GM18907 (cell line): ENCODE data around the gene KRTAP5-5.
"Not testable (repeated sequence)": the region's sequence is repeated elsewhere in the genome, so short reads cannot be mapped to it uniquely, and the experiment has no call there.

Experiments used
- ATAC-seq: cut with Tn5 transposase; IDR thresholded peaks from one replicate; pipeline ENCODE4 v1.9.1; 2021; ENCODE audit warnings: mild to moderate bottlenecking, moderate library complexity; ENCODE audit not compliant: unreplicated experiment

The KRTAP5-5 gene

DNA sequence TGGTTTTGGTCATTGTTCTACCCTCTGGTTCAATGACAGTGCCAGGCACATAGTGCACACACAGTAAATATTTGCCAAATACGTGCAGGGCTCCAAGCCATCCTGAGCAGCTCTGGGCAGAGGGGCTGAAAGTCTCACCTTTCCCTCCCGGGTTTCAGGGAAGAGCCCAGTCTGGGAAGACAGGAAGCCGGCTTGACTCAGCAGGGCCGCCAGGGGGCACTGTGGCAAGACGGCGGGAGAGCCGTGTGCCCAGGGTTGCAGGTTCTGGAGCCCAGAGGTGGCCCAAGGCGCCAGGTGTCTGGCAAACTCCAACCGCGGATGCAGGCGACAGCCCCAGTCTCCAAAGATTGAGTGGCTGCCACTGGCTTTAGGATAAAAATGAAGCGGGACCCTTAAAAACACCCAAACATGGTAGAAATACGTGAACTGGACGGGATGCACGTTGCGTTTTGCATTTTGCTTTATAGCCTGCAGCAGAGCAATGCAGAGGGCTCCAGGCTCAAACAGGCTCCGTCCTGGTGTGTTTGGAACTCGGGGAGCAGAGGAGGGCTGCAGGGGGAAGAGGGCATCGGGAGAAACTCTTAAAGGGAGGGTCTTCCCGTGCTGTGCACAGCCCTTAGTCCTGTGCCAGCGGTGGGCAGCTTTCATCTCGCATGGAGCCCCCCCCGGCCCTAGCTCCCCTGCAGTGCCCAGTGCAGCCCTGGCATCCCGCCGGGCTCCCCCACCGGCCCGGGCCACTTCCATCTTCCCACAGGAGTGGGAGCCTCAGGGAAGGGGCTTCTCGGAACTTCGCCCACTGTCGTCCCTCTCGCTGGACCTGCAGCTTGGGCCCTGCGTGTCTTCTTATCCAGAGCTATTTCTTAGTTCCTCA lies 10.7 kb downstream of the KRTAP5-5 start:
- no peak for ATAC-seq

DNA sequence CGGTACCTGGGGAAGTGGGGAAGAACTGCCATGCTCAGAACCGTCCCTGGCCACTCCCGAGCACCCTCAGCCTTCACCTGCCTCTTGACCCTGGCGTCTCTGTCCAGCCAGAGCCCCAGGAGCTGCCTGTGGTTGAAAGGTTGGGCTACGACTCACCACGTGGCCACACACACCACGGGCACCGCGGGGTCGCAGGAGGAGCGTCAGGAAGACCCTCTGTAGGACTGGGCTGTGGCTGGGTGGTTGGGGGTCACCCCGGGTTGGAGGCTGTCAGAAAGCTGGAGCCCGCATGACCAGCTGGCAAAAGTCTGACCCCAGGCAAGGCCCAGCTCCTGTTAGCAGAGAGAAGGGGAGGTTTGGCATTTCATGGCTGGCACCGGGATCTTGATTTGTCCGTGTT lies 11.5 kb downstream of the KRTAP5-5 start:
- no peak for ATAC-seq

DNA sequence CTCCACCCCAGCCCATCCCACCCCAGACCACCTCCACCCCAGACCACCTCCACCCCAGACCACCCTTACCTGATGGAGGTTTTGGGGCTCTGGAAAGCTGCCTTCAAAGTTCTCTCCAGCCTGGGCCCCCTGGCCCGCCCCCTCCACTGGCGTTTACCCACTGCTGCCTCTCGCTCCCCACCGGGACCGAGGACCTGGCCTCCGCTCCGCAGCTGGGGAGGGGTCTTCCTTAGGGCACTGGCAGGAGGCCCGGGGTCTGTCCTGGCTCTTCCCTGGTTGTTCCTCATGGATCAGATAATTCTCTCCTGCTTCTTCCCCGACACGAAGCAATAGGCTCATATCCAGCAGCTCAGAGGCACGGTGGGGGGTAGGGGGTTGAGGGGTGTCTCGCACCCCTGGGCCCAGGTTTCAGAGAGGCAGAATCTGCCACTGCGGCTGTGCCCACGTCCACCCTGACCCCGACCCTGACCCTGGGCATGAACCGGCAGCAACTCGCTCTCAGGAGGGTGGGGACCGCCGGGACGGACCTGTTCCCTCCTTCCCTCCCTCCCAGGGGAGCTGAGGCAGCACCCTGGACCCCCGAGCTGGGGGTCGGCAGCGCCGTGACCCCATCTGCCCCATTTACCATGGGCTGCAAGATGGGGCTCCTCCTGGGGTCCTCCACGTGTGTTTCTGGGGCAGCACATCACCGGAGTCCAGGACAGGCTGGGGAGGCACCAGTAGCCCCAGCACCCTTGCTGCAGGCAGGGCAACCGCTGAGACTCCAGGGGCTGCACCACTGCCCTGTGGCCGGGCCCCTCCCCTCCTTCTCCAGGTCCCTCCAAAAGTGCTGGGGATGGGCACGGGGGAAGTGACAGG lies 12.9 kb downstream of the KRTAP5-5 start:
- ATAC-seq = no peak

- no peak for ATAC-seq
Observed at GRCh38 chr11:1643146-1643690, 13.6 kb downstream of the KRTAP5-5 start.

DNA sequence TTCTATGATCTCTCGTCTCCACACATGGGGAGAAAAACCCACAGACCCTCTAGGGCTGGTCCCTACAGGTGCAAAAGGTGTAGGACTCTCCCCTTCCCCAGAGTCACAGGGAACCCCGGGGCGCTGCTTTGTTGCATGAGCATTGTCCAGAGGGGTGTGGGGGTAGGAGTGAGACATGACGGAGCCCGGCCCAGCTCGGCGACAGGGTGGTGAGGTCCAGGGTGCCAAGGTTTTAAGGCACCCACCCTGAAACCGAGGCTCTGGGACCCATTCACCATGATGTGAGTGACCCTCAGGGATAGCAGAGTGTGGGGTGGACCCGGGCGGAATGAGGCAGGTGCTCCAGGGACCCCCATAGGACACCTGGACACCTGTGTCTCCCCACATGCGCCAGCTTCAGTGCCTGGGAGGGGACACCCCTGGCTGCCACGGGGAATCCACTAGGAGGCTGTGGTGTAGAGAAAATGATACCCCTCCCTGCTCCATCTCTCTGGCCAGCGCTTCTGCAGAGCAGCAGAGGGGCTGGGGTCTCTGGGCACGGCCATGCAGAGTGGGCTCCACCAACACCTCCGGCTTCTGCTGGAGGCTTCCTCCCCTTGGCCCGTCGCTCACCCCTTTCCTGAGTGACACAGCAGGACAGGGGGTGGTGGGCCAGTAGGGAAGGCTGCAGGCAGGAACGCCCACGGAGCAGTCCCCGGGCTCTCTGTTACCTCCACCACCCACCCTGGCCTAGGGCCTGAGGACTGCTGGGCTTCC lies 15.2 kb downstream of the KRTAP5-5 start:
- no peak for ATAC-seq

- ATAC-seq = no peak
Observed at GRCh38 chr11:1645357-1645821, 15.8 kb downstream of the KRTAP5-5 start.

DNA sequence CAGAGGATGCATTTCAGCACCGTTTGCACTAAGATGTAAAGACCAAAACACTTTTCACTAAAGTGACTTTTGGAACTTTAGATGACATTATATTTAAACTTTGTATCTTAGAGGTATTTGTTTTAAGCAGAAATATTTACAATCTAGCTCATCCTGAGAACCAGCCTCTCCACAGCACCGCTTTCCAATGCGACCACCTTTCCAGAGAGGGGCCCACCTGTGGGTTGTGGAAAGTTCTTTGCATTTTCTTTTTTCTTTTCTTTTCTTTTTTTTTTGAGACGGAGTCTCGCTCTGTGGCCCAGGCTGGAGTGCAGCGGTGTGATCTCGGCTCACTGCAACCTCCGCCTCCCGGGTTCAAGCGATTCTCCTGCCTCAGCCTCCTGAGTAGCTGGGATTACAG lies 17.0 kb downstream of the KRTAP5-5 start:
- ATAC-seq = not testable (repeated sequence)

DNA sequence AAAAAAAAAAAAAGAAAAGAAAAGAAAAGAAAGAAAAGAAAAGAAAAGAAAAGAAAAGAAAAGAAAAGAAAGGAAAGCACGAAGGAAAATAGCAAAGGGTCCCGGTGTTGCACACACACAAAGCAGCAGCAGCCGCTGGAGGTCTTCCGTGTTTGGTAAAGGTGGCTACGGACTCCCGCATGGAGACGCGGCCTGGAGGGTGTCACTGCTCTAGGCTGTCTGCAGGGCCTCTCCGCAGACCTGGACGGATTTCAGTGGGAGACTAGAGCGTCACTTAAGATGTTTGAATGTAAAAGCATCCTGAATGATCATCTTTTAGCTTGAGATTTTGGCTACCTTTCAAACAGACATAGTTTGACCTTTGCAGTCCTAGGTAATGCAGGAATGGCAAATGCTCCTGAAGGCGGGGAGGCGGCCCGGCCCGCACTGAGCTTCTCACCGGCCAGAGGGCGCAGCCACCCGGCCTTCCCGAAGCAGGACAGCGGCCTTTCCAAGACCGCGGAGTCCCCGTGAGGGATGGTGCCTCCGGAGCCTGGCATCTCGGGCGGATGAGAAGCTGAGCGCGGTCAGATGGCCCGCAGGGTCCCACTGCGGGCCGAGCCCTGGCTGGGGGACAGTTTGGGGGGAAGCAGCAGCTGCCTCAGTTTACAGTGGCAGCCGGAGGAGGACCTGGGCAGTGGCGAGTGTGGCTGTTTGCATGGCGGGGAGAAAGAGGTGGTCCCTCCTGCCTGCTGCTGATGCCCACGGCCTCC lies 18.5 kb downstream of the KRTAP5-5 start:
- ATAC-seq = no peak

GRCh38 chr11:1648653-1649420 lies 19.3 kb downstream of the KRTAP5-5 start:
- ATAC-seq = no peak

- ATAC-seq = no peak
Observed at GRCh38 chr11:1650034-1650917, 20.7 kb downstream of the KRTAP5-5 start.

DNA sequence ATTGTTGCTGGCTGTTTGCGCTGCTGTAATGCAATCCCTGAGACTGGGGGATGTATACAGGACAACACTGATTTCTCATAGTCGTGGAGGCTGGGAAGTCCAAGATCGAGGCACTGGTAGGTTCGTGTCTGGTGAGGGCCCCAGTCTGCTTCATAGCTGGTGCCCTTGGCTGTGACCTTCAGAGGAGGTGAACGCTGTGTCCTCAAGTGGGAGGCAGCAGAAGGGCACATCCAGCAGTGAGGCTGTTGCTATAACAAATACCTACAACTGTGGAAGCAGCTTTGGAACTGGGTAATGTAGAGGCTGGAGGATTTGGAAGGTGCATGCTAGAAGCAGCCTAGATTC lies 21.3 kb downstream of the KRTAP5-5 start:
- no peak for ATAC-seq

DNA sequence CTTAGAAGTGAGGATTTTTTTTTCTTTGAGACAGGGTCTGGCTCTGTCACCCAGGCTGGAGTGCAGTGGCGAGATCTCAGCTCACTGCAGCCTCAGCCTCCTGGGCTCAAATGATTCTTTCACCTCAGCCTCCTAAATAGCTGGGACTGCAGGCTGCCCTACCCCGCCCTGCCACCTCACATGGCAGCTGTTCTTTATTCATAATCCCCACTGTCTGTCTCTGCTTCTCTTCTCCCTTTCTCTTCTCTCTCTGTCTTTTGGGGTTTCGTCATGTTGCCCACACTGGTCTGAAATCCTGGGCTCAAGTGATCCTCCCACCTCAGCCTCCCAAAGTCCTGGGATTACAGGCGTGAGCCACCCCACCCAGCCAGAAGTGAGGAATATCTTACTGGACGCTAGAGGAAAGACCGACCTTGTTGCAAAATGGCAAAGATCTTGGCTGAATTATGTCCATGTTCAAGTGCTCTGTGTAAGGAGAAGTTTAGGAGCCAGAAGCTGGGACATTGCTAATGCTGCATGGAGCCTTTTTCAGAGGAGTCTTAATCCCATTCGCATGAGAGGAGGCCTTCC lies 21.9 kb downstream of the KRTAP5-5 start:
- no peak for ATAC-seq

DNA sequence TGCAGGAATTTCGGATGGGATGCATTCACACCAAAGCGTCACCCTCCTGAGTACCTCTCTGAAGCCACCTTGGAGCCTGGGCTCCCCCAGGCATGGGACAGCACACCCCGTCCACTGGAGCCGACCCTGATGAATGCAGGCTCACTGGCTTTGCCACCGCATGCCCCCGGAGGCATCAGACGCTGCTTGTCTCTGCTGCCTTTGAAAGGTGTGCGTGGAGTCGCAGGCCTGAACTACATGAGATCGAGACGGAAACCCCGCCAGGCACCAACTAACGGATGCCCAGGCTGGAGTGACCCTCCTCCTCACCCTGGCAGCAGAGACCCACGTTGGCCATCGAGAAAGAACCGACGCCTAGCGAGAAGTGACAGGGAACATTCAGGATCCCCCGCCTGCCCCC lies 22.5 kb downstream of the KRTAP5-5 start:
- ATAC-seq = no peak

DNA sequence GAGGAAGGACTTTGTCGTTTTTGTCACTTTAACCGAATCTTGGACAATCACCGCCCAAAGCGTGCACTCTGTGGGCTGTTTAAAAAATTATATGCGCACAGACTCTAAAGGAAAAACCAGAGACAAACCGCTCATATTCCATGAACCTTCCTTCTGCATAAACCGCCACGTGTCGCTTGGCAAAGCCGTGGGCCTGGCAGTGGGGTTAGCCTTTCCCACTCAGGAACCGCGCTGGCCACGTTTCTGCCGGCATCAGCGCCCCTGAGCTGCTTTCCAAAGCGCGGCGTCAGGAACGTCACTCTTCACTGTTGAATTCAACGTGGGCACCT lies 22.8 kb downstream of the KRTAP5-5 start:
- no peak for ATAC-seq

- no peak for ATAC-seq
Observed at GRCh38 chr11:1652771-1653540, 23.4 kb downstream of the KRTAP5-5 start.

DNA sequence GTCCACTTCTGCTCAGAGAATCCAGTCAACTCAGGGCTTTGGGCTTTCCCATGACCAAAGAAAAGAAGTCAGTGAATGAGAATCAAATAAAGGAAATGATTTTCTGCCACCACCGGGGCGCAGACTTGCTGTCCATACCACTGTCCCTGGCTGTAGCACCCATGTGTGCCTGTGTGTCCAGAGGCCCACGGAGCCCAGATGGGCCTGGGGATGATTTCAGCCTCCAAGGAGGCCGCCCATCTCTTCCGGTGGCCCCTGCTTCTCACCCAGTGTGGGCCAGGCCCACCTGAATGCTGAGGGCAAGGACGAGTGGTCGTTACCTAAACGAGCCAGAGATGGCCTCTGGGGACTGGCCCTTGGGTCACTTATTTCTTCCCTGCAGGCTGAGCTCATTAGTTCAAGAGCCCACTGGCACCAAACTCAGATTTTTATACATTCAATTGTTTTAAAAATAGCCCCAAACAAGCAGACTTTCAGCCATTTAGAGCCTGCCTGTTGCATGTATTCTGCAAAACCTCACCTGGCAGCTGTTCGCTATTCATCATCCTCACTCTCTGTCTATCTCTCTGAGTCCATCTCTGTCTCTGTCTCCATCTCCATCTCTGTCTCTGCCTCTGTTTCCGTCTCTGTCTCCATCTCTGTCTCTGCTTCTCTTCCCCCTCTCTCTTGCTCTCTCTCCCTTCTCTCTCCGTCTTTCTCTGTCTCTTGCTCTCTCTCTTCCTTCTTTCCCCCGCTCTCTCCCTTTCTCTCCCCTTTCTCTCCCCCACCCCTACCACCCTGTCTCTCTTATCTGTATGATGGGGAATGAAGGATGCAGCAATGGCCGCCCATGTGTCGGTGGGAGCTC lies 24.2 kb downstream of the KRTAP5-5 start:
- no peak for ATAC-seq
